Natural killer cell (primary cell): Measurements from ENCODE around the gene TMCC1. TPM values are rescaled to one million over a fixed set of nuclear protein-coding genes. Genes with fewer than 3 reads are reported as not detected.

ENCODE experiments used
- ATAC-seq, 3 donors: fragments of 150-1000 bp in 2 of 3; fragments of 200-7000 bp in 1 of 3; cut with Tn5 transposase; 1 replicate in 1 of 3; 2 replicates in 2 of 3; pipeline ENCODE4 v1.10.0; 2021; ENCODE audit warnings: mild to moderate bottlenecking in 2 of 3, moderate library complexity in 2 of 3
- DNase-seq, 2 donors: peaks; one replicate each; pipeline versions ENCODE4 v3.0.0 to v3.0.0-alpha.2; 2013 to 2021; ENCODE audit warnings: mixed read lengths in 1 of 2
- H3K27ac ChIP-seq: one replicate; pipeline ENCODE4 v1.5.1; 2013; ENCODE audit warnings: mild to moderate bottlenecking, low read length
- H3K27me3 ChIP-seq: one replicate; pipeline ENCODE4 v1.6.1; 2013; ENCODE audit warnings: low read length; ENCODE audit not compliant: control insufficient read depth, insufficient read depth
- H3K36me3 ChIP-seq: one replicate; pipeline ENCODE4 v1.6.1; 2013; ENCODE audit warnings: low read length; ENCODE audit not compliant: control insufficient read depth, insufficient read depth
- H3K4me1 ChIP-seq: one replicate; pipeline ENCODE4 v1.6.1; 2013; ENCODE audit warnings: low read length; ENCODE audit not compliant: control insufficient read depth, insufficient read depth
- H3K4me3 ChIP-seq: one replicate; pipeline ENCODE4 v1.5.1; 2013; ENCODE audit warnings: low read length
- H3K9me3 ChIP-seq: one replicate; pipeline ENCODE4 v1.6.1; 2013; ENCODE audit warnings: low read length; ENCODE audit not compliant: control insufficient read depth, insufficient read depth
- H3K27ac Mint-ChIP-seq, 2 donors: one replicate each; pipeline ENCODE4 v1.8.0; 2022; ENCODE audit warnings: mild to moderate bottlenecking in 2 of 2, mixed read lengths in 2 of 2, moderate library complexity in 1 of 2
- H3K27me3 Mint-ChIP-seq, 2 donors: one replicate each; pipeline ENCODE4 v1.8.0; 2022; ENCODE audit warnings: low read depth in 2 of 2, mixed read lengths in 2 of 2
- H3K36me3 Mint-ChIP-seq: one replicate; pipeline ENCODE4 v1.8.0; 2022; ENCODE audit warnings: mixed read lengths
- H3K4me1 Mint-ChIP-seq, 2 donors: one replicate each; pipeline ENCODE4 v1.8.0; 2022; ENCODE audit warnings: mixed read lengths in 2 of 2
- H3K4me3 Mint-ChIP-seq: one replicate; pipeline ENCODE4 v1.8.0; 2022; ENCODE audit warnings: mild to moderate bottlenecking, moderate library complexity, mixed read lengths
- H3K9me3 Mint-ChIP-seq, 2 donors: one replicate each; pipeline ENCODE4 v1.8.0; 2022; ENCODE audit warnings: mixed read lengths in 2 of 2
- CTCF ChIP-seq: fragments of 200-600 bp; IDR thresholded peaks from one replicate; pipeline ENCODE4 v1.8.0; 2022; ENCODE audit warnings: antibody characterized with exemption
- WGBS: methylation state at CpG from one replicate; pipeline ENCODE4 v1.1.7; 2013; ENCODE audit warnings: missing lambda C conversion rate; ENCODE audit not compliant: insufficient coverage; 5-methylcytosine and 5-hydroxymethylcytosine counted together
- intact Hi-C: fragments of 100-400 bp; cut with micrococcal nuclease; formaldehyde crosslinking; loops from one replicate; pipeline ENCODE4 v1.14.2; 2022
- total RNA-seq, 4 donors: library from RNA; stranded (reverse); fragments of 120-200 nt in 1 of 4; gene quantifications; one replicate each; pipeline versions ENCODE4 v1.2.3 to v1.2.4, GENCODE V29; 2013 to 2022

Gene TMCC1
- total RNA-seq, 3 donors from 2014 or later (not counting 1 experiment from before 2014, with no cell fraction given), result 26.4 to 36.7 (median 31.7) TPM

GRCh38 chr3:129867506-129868124 lies 25.9 kb downstream of the TMCC1 start:
- 97% methylated on average over 3 of the region's 5 CpGs for WGBS
- no peak for TF ChIP-seq CTCF
- H3K27me3 Mint-ChIP-seq, result no peaks in the 10 kb centered on the region
- H3K27ac Mint-ChIP-seq, result no peak overlapping the region
- ATAC-seq (no peak), DNase-seq (no peak)
- no peaks in the 10 kb centered on the region for H3K36me3 Mint-ChIP-seq
- Histone ChIP-seq H3K9me3 (no peaks in the 10 kb centered on the region), H3K36me3 (peaks cover 2% of the 10 kb centered on the region), H3K27ac (no peak overlapping the region), H3K4me3 (no peak overlapping the region), H3K4me1 (no peaks in the 10 kb centered on the region), H3K27me3 (no peaks in the 10 kb centered on the region)
- H3K9me3 Mint-ChIP-seq, result no peaks in the 10 kb centered on the region
- intact Hi-C loops, result no loop called here
- no peak overlapping the region for H3K4me3 Mint-ChIP-seq
- H3K4me1 Mint-ChIP-seq, result peaks cover 18 to 28% of the 10 kb centered on the region in 2 donors

GRCh38 chr3:129865806-129866205 lies 27.7 kb downstream of the TMCC1 start:
- no peak overlapping the region for H3K27ac ChIP-seq
- Mint-ChIP-seq H3K4me3 (no peak overlapping the region), H3K27me3 (no peaks in the 10 kb centered on the region), H3K36me3 (no peaks in the 10 kb centered on the region), H3K27ac (no peak overlapping the region), H3K9me3 (no peaks in the 10 kb centered on the region), H3K4me1 (peaks cover 22 to 28% of the 10 kb centered on the region in 2 donors)
- 100% methylated on average over 2 of the region's 2 CpGs for WGBS
- no peak for DNase-seq
- H3K4me1 ChIP-seq, result no peaks in the 10 kb centered on the region
- TF ChIP-seq CTCF, result no peak
- no peak for ATAC-seq
- H3K36me3 ChIP-seq, result peaks cover 5% of the 10 kb centered on the region
- no peak overlapping the region for H3K4me3 ChIP-seq
- no peaks in the 10 kb centered on the region for H3K9me3 ChIP-seq
- H3K27me3 ChIP-seq, result no peaks in the 10 kb centered on the region
- intact Hi-C loops, result no loop called here

- H3K4me3 ChIP-seq, result no peak overlapping the region
- H3K27ac ChIP-seq, result no peak overlapping the region
- no peaks in the 10 kb centered on the region for H3K9me3 Mint-ChIP-seq
- no peaks in the 10 kb centered on the region for H3K27me3 ChIP-seq
- H3K27ac Mint-ChIP-seq, result peak overlapping the region in 1 of 2 donors; percentile 44
- H3K9me3 ChIP-seq, result no peaks in the 10 kb centered on the region
- peaks cover 22 to 31% of the 10 kb centered on the region in 2 donors for H3K4me1 Mint-ChIP-seq
- no peaks in the 10 kb centered on the region for H3K27me3 Mint-ChIP-seq
- intact Hi-C loops, result no loop called here
- no peaks in the 10 kb centered on the region for H3K36me3 Mint-ChIP-seq
- ATAC-seq (no peak), DNase-seq (no peak)
- peaks cover 7% of the 10 kb centered on the region for H3K36me3 ChIP-seq
- no peak overlapping the region for H3K4me3 Mint-ChIP-seq
- no peaks in the 10 kb centered on the region for H3K4me1 ChIP-seq
- WGBS, result 100% methylated on average over 1 of the region's 1 CpG
- TF ChIP-seq CTCF, result no peak
Measured at GRCh38 chr3:129864519-129864918, 29.0 kb downstream of the TMCC1 start.

- Histone ChIP-seq H3K27me3 (no peaks in the 10 kb centered on the region), H3K36me3 (peaks cover 6% of the 10 kb centered on the region), H3K27ac (no peak overlapping the region), H3K9me3 (no peaks in the 10 kb centered on the region), H3K4me1 (no peaks in the 10 kb centered on the region), H3K4me3 (no peak overlapping the region)
- Mint-ChIP-seq H3K36me3 (no peaks in the 10 kb centered on the region), H3K27ac (no peak overlapping the region), H3K4me1 (peaks cover 15 to 32% of the 10 kb centered on the region in 2 donors), H3K9me3 (no peaks in the 10 kb centered on the region), H3K27me3 (no peaks in the 10 kb centered on the region), H3K4me3 (no peak overlapping the region)
- TF ChIP-seq CTCF, result no peak
- DNase-seq (no peak), ATAC-seq (no peak)
- 93% methylated on average over 3 of the region's 4 CpGs for WGBS
- intact Hi-C loops, result no loop called here
Measured at GRCh38 chr3:129859272-129859671, 34.2 kb downstream of the TMCC1 start.
